Lower leg skin (tissue), 3 donors: ENCODE data around the gene CFAP73.

Source experiments
- POLR2A ChIP-seq, 2 donors: fragments of 450-650 bp; IDR thresholded peaks; one replicate each; pipeline ENCODE4 v1.6.1; 2016 to 2017; ENCODE audit warnings: antibody characterized with exemption in 2 of 2, mild to moderate bottlenecking in 1 of 2, moderate library complexity in 1 of 2
- TF ChIP-seq, protein P1 (sequence below), 3 donors: fragments of 450-650 bp; IDR thresholded peaks; one replicate each; pipeline ENCODE4 v1.5.1; 2016; ENCODE audit warnings: antibody characterized with exemption in 3 of 3, mild to moderate bottlenecking in 3 of 3, moderate library complexity in 2 of 3

DNA sequence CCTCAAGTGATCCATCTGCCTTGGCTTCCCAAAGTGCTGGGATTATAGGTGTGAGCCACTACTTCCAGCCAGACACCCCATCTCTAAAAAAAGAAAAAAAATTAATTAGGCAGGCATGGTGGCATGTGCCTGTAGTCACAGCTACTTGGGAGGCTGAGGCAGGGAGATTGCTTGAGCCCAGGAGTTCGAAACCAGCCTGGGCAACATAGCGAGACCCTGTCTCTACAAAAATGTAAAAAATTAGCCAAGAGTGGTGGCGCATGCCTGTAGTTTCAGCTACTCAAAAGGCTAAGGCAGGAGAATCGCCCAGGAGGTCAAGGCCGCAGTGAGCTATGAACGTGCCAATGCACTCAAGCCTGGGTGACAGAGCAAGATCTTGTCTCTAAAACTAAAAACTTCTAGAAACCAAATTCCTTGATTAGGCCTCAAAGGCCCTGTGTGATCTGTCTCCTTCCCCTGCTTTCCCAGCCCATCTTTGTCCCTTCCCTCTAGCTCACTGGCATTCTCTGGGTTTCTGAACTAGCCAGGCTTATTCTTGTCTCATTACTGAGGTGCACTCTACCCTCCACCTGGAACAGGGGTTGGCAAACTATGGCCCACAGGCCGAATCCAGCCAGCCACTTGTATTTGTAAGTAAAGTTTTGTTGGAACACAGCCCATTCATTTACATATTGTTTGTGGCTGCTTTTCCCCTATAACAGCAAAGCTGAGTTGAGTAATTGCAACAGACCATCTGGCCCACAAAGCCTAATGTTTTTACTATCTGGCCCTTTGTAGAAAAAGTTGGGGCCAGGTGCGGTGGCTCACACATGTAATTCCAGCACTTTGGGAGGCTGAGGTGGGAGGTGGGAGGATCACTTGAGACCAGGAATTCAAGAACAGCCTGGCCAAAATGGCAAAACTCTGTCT is 54.6 kb downstream of the CFAP73 start:
- TF ChIP-seq, protein P1, sequence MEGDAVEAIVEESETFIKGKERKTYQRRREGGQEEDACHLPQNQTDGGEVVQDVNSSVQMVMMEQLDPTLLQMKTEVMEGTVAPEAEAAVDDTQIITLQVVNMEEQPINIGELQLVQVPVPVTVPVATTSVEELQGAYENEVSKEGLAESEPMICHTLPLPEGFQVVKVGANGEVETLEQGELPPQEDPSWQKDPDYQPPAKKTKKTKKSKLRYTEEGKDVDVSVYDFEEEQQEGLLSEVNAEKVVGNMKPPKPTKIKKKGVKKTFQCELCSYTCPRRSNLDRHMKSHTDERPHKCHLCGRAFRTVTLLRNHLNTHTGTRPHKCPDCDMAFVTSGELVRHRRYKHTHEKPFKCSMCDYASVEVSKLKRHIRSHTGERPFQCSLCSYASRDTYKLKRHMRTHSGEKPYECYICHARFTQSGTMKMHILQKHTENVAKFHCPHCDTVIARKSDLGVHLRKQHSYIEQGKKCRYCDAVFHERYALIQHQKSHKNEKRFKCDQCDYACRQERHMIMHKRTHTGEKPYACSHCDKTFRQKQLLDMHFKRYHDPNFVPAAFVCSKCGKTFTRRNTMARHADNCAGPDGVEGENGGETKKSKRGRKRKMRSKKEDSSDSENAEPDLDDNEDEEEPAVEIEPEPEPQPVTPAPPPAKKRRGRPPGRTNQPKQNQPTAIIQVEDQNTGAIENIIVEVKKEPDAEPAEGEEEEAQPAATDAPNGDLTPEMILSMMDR (IDR thresholded peaks at IDR 0.05): no peak
- no peak for TF ChIP-seq POLR2A (IDR thresholded peaks at IDR 0.05)
